HG02678 (cell line): Measurements from ENCODE around the gene RALB.
"Not testable (repeated sequence)": the region's sequence is repeated elsewhere in the genome, so short reads cannot be mapped to it uniquely, and the experiment has no call there.

Source experiments
- ATAC-seq: cut with Tn5 transposase; IDR thresholded peaks from one replicate; pipeline ENCODE4 v1.9.1; 2021; ENCODE audit warnings: mild to moderate bottlenecking, moderate library complexity; ENCODE audit not compliant: unreplicated experiment

Gene RALB

DNA sequence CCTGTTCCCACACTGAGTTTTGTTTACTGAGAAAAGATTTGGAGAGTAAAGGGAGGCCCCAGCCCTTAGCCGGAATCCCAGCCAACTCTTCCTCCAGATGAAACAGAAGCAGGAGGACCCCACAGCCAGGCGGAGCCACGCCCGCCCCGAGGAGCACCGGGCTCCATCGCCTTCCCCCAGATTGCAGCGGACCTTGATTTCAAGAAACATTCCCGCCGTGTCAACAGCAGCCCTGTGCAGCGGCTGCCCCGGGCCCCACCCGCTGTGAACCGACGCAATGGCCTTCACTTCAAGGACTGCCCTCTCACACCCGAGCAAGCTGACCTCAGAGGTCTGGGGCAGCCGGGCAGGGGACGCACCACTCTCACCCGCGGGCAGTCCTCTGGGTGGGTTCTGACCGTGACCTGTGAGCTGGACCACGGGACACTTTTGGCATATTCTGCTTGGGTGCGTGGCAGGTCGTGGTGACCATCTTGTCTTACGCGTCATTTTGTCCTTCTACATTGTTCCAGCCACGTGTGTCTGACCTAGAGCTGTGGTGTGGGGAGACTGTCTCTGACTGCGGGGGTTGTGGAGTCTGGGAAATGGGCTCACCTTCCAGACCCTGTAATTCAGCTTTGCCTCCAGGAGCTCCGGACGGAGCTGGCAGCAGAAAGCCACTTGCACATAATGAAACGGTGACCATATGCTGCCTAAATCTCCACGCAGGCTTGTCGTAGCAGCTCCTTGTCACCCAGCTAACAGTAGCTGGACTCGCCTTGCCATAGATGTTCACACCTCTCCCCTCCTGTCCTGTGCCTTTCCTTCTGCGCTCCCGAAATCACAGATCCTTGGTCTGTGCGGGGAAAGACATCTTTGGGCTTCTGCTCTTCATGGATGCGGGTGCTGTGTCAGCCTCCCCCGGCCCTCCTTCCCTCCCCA, 61.3 kb downstream of the RALB start:
- no peak for ATAC-seq

- ATAC-seq: no peak
Measured at GRCh38 chr2:120314690-120315366, 62.2 kb downstream of the RALB start.

DNA sequence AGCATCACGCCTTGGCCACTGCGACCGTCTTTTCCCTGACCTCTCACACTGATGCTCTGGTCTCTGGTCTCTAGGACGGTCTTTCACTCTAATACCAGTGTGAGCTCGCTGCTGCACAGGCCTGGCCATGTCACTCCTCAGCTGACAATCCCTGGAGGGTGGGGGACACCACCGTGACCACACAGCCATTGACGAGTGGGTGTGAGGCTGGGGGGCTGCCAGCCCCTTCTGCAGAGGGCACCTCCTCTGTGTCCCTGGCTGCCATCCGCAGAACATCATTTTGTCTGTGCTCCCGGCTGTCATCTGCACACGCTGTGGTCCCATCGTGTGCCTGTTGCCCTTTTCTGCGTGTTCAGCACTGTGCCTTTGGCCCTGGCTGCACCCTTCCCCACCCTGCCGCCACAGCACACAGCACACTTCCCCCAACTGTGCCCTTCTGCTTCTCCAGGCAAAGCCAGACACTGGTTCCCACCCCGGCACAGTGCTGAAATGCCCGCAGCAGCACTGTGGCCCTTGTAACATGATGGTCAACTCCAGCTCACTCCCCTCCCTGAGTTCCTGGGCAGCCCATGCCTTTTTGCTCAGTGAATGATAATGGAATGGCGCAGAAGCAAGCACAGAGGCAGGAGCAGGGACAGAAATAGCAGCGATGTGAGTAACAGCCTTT, 62.8 kb downstream of the RALB start:
- ATAC-seq: no peak

- ATAC-seq: no peak
Measured at GRCh38 chr2:120316071-120316470, 63.4 kb downstream of the RALB start.

GRCh38 chr2:120316528-120317179, 64.0 kb downstream of the RALB start:
- no peak for ATAC-seq

DNA sequence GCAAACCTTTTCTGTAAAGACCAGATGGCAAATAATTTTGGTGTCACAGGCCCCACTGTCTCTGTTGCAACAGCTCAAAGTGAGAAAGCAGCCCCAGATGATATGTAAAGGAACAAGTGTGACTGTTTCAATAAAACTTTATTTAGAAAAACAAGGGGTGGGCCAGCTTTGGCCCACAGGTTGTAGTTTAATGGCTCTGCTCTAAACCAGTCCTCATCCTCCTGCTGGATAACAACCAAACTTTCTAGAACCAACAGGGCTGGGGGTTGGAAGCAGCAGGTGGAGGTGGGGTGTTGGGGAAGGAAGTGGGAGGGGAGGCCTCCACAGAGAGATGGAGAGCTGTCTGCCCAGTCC, 64.5 kb downstream of the RALB start:
- no peak for ATAC-seq

- no peak for ATAC-seq
Measured at GRCh38 chr2:120317916-120318315, 65.3 kb downstream of the RALB start.

GRCh38 chr2:120318626-120319025, 66.0 kb downstream of the RALB start:
- ATAC-seq: no peak

DNA sequence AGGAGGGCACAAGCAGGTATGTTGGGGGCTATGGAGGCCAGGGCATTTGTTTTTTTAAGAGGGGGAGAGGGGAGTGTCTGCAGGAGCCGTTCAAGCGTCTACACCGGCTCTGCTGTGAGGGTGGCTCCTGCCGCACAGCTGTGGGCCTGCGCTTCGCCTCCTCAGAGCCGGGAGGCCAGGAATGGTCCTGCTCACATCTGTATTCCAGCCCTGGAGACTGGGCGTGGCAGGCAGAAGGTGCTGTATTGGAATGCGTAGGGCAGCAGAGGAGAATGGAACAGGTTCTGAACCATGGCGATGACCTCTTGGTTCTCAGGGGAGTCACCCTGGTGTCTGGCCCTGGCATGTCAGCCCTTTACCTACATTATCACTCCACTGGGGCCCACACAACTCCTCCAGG, 66.5 kb downstream of the RALB start:
- no peak for ATAC-seq

DNA sequence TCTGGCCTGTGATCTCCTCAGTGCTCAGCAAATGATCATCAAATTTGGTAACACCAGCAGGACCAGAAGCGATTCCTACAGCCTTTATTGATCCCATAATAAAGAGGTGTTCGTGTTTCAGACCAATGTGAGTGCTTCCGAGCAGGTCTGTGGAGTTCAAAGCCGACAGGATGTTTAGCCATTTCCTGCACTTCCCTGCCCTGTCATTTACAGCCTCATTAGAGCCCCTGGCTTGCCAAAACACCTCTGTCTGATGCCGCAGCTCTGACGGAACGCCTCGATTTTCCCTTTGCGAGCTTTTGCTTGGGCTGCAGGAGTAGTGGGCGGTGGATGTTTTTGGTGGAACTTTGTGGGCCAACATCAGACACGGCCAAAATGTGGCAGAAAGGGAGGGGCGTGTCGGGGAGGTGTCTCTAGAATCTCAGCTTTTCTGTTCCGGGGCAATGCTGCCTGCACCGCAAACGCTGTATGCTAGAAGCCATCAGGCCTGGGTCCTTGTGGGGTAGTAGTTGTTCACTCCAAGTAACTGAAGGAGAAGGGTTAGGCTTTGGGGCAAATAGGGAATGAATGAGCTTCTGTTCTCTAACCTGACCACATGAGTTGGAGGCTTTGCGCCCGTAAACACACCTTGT, 67.2 kb downstream of the RALB start:
- no peak for ATAC-seq

GRCh38 chr2:120320318-120320851, 67.7 kb downstream of the RALB start:
- no peak for ATAC-seq

DNA sequence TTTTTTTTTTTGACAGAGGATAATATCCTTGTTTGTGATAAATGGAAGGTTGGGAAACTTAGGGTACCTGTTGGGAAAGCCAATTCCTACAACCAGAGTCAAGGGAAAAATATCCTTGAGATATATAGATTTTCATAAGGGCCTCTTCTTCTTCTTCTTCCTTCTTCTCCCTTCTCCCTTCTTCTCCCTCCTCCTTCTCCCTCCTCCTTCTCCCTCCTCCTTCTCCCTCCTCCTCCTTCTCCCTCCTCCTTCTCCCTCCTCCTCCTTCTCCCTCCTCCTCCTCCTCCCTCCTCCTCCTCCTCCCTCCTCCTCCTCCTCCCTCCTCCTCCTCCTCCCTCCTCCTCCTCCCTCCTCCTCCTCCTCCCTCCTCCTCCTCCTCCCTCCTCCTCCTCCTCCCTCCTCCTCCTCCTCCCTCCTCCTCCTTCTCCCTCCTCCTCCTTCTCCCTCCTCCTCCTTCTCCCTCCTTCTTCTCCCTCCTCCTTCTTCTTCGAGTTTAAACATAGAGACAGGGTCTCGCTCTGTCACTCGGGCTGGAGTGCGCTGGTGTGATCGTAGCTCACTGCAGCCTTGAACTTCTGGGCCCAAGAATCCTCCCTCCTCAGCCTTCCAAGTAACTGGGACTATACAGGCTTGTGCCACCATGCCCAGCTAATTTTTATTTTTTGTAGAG, 68.4 kb downstream of the RALB start:
- not testable (repeated sequence) for ATAC-seq

DNA sequence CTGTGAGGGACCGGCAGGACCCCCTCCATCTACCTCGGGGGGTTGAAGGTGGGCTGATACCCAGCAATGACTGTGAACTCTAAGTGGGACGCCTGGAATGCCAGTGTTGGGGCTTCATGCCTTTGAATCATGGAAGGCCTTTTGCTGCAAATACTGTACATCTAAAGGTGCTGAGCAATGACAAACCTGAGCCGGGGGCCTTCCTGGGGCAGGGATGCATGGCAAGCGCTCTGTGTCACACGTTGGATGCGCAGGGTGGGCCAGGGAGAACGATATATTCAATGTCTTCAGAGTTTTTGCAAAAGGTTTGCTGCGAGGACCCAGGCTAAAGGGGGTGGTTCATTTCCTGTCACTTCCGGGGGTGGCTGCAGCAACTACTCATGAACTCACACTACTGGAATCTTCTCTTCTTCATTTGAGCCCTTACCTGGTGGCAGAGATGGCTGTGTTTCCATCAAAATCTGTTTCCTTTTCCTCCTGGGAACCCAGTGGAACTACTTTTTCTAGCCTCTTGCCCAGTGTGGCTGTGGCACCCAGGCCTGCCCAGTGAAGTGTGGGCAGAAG, 69.2 kb downstream of the RALB start:
- no peak for ATAC-seq

DNA sequence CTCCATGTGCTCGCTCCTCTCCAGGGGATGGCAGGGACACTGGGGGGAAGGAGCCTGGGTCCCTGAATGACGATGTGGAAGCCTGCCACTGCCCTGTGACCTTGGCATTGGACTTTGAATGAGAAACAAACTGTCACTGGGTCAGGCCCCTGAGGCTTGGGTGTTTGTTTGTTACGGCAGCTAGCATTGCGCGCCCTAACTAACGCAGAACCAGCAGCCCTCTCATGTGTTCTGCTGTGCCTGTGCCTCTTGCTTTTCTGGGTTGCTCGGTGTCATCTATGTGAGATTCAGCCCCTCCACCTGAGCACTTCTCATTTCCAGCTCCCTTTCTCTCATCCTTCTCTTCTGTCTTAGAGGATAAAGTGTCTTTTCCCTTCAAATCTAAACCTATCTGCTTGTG, 69.7 kb downstream of the RALB start:
- no peak for ATAC-seq

GRCh38 chr2:120323214-120323613, 70.6 kb downstream of the RALB start:
- ATAC-seq: no peak

DNA sequence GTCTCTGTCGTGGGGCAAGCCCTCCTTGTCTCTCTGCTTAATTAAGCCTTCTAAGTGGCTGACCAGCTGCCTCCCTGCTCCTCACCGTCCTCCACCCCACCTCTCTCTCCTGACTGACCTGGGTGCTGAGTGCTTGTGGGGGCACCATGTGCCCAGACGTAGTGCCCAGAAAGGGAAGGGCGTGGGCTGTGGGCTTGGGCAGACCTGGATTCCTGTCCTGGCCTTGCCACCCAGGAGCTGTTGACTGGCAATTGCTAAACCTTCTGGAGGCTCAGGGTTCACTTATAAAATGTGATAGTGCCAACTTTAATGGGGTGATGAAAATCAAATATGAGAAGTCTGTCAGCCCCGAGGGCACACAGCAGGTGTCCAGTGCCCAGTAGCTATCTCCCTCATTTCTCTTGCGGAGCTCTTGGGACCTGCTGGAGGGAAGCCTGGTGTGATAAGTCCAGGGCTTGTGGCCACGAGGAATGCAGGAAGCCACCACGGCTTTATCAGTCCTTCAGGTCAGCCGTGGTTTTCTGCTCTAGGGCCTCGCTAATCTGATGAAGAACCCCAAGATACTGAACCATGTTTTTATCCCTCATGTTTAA, 71.3 kb downstream of the RALB start:
- ATAC-seq: no peak

DNA sequence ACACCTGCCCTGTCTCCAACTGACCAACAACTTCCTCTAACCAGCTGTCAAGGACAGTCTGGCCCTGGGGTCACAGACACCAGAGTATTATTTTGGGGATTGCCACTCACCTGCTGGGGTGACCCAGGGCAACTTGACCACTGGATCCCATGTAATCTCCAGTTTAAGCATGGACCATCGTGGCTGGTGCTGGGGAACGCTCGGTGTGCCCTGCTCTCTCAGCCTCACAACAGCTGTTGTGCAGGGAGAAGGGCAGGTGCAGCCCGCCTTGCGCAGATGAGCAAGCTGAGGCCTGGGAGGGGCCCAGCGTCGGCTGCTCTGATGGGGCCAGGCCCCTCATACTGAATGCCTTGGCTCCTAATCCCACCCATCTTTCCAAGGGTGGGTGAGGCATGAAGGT, 72.3 kb downstream of the RALB start:
- ATAC-seq: no peak

DNA sequence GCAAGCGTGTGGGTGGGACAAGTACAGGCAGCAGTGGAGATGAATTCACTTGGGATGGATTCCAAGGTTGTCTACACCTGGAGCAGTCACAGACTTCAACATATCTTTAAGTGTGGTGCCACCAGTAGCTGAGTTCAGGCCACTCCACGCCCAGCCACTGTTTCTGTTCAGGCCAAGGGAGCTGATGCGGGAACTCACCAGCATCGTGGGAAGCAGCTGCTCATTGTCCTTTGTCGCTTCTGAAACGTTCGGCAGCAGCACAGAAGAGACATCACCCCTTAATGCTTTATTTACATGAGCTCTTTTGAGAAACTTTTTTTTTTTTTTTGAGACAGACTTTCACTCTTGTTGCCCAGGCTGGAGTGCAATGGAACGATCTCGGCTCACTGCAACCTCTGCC, 73.4 kb downstream of the RALB start:
- no peak for ATAC-seq
